Testis (tissue), 3 donors: Measurements from ENCODE around the gene LRRC8C. TPM values are rescaled to one million over a fixed set of nuclear protein-coding genes. Genes with fewer than 3 reads are reported as not detected.
"Not testable (repeated sequence)": the region's sequence is repeated elsewhere in the genome, so short reads cannot be mapped to it uniquely, and the experiment has no call there.

ENCODE experiments used
- DNase-seq: peaks from one replicate; pipeline ENCODE4 v3.0.0-alpha.2; 2019
- H3K27ac ChIP-seq, 2 donors: fragments of 200-600 bp; sonication (generic); one replicate each; pipeline ENCODE4 v1.5.1; 2019
- H3K27me3 ChIP-seq: fragments of 200-600 bp; sonication (generic); one replicate; pipeline ENCODE4 v1.5.1; 2019
- H3K36me3 ChIP-seq: fragments of 200-600 bp; sonication (generic); one replicate; pipeline ENCODE4 v1.5.1; 2017; ENCODE audit warnings: low read depth; ENCODE audit errors: missing control alignments
- H3K4me1 ChIP-seq: fragments of 200-600 bp; sonication (generic); one replicate; pipeline ENCODE4 v1.5.1; 2019
- H3K4me3 ChIP-seq, 2 donors: fragments of 200-600 bp; sonication (generic); one replicate each; pipeline ENCODE4 v1.5.1; 2017 to 2019
- H3K9me3 ChIP-seq: fragments of 200-600 bp; sonication (generic); one replicate; pipeline ENCODE4 v1.5.1; 2017
- POLR2A ChIP-seq: fragments of 450-650 bp; IDR thresholded peaks from one replicate; pipeline ENCODE4 v1.6.1; 2017; ENCODE audit warnings: antibody characterized with exemption, mild to moderate bottlenecking, moderate library complexity
- WGBS, 2 donors: methylation state at CpG; one replicate each; pipeline ENCODE4 v1.1.5; 2018; 5-methylcytosine and 5-hydroxymethylcytosine counted together
- intact Hi-C: fragments of 100-400 bp; cut with DNase I; formaldehyde crosslinking; loops from one replicate; pipeline ENCODE4 v1.15.1; 2023; ENCODE audit warnings: low total_unique reads
- polyA plus RNA-seq: library from polyadenylated mRNA; stranded (reverse); fragments of 350-450 nt; fragmentation: Illumina TruSeq; extraction: RNeasy Lipid Tissue Mini Kit (QIAGEN cat#74804); gene quantifications from one replicate; pipeline ENCODE4 v1.2.3, GENCODE V29; 2014; ENCODE audit warnings: low read depth, low replicate concordance; ENCODE audit not compliant: insufficient read depth
- total RNA-seq, 2 donors: library from RNA; depleted of rRNA; stranded (reverse); fragments of >200 nt; gene quantifications; one replicate each; pipeline ENCODE4 v1.2.3, GENCODE V29; 2016
- TF ChIP-seq, protein P1 (sequence below), 3 experiments: fragments of 450-650 bp in 2 of 3; fragments of 200-600 bp in 1 of 3; sonication (generic) in 1 of 3; IDR thresholded peaks; one replicate each; pipeline ENCODE4 v1.5.1; 2016 to 2019; ENCODE audit warnings: antibody characterized with exemption in 3 of 3, mild to moderate bottlenecking in 2 of 3, moderate library complexity in 1 of 3

Gene LRRC8C
- total and polyA plus RNA-seq, 3 donors from 2014 or later: 8.2 to 19.8 (median 16.2) TPM

- H3K27me3 ChIP-seq: no peaks in the 10 kb centered on the region
- H3K4me1 ChIP-seq: no peaks in the 10 kb centered on the region
- intact Hi-C loops: no loop called here
- no peaks in the 10 kb centered on the region for H3K36me3 ChIP-seq
- H3K4me3 ChIP-seq: no peak overlapping the region
- TF ChIP-seq, protein P1, sequence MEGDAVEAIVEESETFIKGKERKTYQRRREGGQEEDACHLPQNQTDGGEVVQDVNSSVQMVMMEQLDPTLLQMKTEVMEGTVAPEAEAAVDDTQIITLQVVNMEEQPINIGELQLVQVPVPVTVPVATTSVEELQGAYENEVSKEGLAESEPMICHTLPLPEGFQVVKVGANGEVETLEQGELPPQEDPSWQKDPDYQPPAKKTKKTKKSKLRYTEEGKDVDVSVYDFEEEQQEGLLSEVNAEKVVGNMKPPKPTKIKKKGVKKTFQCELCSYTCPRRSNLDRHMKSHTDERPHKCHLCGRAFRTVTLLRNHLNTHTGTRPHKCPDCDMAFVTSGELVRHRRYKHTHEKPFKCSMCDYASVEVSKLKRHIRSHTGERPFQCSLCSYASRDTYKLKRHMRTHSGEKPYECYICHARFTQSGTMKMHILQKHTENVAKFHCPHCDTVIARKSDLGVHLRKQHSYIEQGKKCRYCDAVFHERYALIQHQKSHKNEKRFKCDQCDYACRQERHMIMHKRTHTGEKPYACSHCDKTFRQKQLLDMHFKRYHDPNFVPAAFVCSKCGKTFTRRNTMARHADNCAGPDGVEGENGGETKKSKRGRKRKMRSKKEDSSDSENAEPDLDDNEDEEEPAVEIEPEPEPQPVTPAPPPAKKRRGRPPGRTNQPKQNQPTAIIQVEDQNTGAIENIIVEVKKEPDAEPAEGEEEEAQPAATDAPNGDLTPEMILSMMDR (IDR thresholded peaks at IDR 0.05): no peak
- TF ChIP-seq POLR2A: no peak
- no peaks in the 10 kb centered on the region for H3K9me3 ChIP-seq
- WGBS, 2 donors: 90 to 97% methylated on average over 1 of the region's 1 CpG
- no peak overlapping the region for H3K27ac ChIP-seq
- DNase-seq: no peak
These were observed 44.4 kb upstream of the LRRC8C start for GRCh38 chr1:89588480-89588879.

GRCh38 chr1:89589515-89589914 lies 43.4 kb upstream of the LRRC8C start:
- intact Hi-C loops: no loop called here
- Histone ChIP-seq H3K4me1 (no peaks in the 10 kb centered on the region), H3K36me3 (no peaks in the 10 kb centered on the region), H3K4me3 (no peak overlapping the region), H3K27ac (no peak overlapping the region), H3K9me3 (no peaks in the 10 kb centered on the region), H3K27me3 (no peaks in the 10 kb centered on the region)
- WGBS, 2 donors: 77 to 93% methylated on average over 1 of the region's 1 CpG
- no peak for DNase-seq
- TF ChIP-seq POLR2A: no peak
- TF ChIP-seq, protein P1 (IDR thresholded peaks at IDR 0.05): no peak

DNA sequence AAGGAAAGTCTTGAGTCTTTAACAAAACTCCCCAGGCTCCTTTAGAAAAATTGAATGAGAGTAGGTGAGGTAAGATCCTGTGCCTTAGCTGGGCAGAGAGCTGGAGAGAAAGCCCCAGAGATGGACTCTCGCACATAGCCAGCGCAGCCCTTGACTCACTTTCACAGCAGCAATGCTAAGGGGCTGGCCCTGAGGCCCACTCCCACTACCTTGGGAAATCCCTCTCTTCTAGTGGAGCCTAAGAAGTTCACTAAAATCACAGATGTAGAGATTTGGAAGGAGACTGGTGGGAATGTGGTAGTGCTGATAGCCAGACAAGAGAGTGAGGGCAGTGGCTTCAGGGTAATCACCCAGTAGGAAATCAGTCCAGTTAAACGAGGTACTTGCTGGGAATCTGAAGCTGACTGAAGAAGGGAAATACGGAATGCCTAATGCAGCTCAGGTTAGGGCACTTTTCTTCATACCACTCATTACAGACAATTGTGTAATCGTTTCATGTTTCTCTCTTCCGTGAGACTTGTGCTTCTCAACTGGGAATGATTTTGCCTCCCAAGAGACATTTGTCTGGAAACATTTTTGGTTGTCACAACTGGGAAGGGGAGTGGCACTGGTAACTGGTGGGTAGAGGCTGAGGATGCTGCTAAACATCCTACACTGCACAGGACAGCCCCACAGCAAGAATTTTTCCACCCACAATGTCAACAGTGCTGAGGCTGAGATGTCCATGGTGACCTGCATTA lies 42.4 kb upstream of the LRRC8C start:
- TF ChIP-seq, protein P1 (IDR thresholded peaks at IDR 0.05): no peak
- no peak for TF ChIP-seq POLR2A
- intact Hi-C loops: no loop called here
- WGBS, 2 donors: 75 to 86% methylated on average over 6 of the region's 6 CpGs
- Histone ChIP-seq H3K4me1 (no peaks in the 10 kb centered on the region), H3K27me3 (no peaks in the 10 kb centered on the region), H3K36me3 (no peaks in the 10 kb centered on the region), H3K4me3 (no peak overlapping the region), H3K9me3 (no peaks in the 10 kb centered on the region), H3K27ac (no peak overlapping the region)
- DNase-seq: no peak

- WGBS, 2 donors: 91% methylated on average over 13 of the region's 13 CpGs
- intact Hi-C loops, DNase-seq, H3K27ac ChIP-seq, H3K4me3 ChIP-seq, H3K9me3 ChIP-seq, H3K27me3 ChIP-seq, H3K4me1 ChIP-seq, H3K36me3 ChIP-seq: not testable (repeated sequence)
These were observed 40.0 kb upstream of the LRRC8C start for GRCh38 chr1:89592861-89593302.

GRCh38 chr1:89594096-89594740 lies 38.7 kb upstream of the LRRC8C start:
- no peaks in the 10 kb centered on the region for H3K36me3 ChIP-seq
- no peak overlapping the region for H3K27ac ChIP-seq
- no peak for DNase-seq
- 90 to 93% methylated on average over 4 of the region's 4 CpGs for WGBS, 2 donors
- H3K4me3 ChIP-seq: no peak overlapping the region
- TF ChIP-seq, protein P1 (IDR thresholded peaks at IDR 0.05): no peak
- TF ChIP-seq POLR2A: no peak
- intact Hi-C loops: no loop called here
- H3K27me3 ChIP-seq: no peaks in the 10 kb centered on the region
- no peaks in the 10 kb centered on the region for H3K9me3 ChIP-seq
- no peaks in the 10 kb centered on the region for H3K4me1 ChIP-seq
